GM19240 (cell line): ENCODE measurements around the gene MROH7.

Experiments
- DNase-seq: peaks from one replicate; pipeline ENCODE4 v3.0.0; 2011; ENCODE audit warnings: low spot score; ENCODE audit not compliant: insufficient read length

Gene MROH7

GRCh38 chr1:54640863-54641836, at the start of gene MROH7:
Gene MROH7, plus strand, starts transcription at chr1:54641786. Its CDS starts 11,141 bp downstream, at chr1:54652927.
- DNase-seq = no peak

- DNase-seq = no peak
Observed at GRCh38 chr1:54593571-54594160, 47.9 kb upstream of the MROH7 start.

GRCh38 chr1:54594463-54594862, 47.1 kb upstream of the MROH7 start:
- no peak for DNase-seq

- no peak for DNase-seq
Observed at GRCh38 chr1:54595956-54596498, 45.6 kb upstream of the MROH7 start.

GRCh38 chr1:54596756-54597155, 44.8 kb upstream of the MROH7 start:
- DNase-seq = no peak

- no peak for DNase-seq
Observed at GRCh38 chr1:54597455-54598030, 44.0 kb upstream of the MROH7 start.

- no peak for DNase-seq
Observed at GRCh38 chr1:54599211-54599823, 42.3 kb upstream of the MROH7 start.

GRCh38 chr1:54600947-54601721, 40.5 kb upstream of the MROH7 start:
- no peak for DNase-seq

- DNase-seq = no peak
Observed at GRCh38 chr1:54601730-54602129, 39.9 kb upstream of the MROH7 start.

GRCh38 chr1:54602554-54602953, 39.0 kb upstream of the MROH7 start:
- DNase-seq = no peak

GRCh38 chr1:54603241-54603640, 38.3 kb upstream of the MROH7 start:
- DNase-seq = no peak

- DNase-seq = no peak
Observed at GRCh38 chr1:54604051-54604450, 37.5 kb upstream of the MROH7 start.

- DNase-seq = no peak
Observed at GRCh38 chr1:54604572-54605370, 36.8 kb upstream of the MROH7 start.

- no peak for DNase-seq
Observed at GRCh38 chr1:54606096-54606989, 35.2 kb upstream of the MROH7 start.

- DNase-seq = no peak
Observed at GRCh38 chr1:54606990-54607325, 34.6 kb upstream of the MROH7 start.

- DNase-seq = no peak
Observed at GRCh38 chr1:54607821-54608565, 33.6 kb upstream of the MROH7 start.

- DNase-seq = no peak
Observed at GRCh38 chr1:54608566-54609230, 32.9 kb upstream of the MROH7 start.
